ENCODE measurements around the gene ARMC7. TPM values are rescaled to one million over a fixed set of nuclear protein-coding genes. Genes with fewer than 3 reads are reported as not detected.
"Not testable (repeated sequence)": the region's sequence is repeated elsewhere in the genome, so short reads cannot be mapped to it uniquely, and the experiment has no call there.

ARMC7 gene
- total RNA-seq, 1 donor from 2014 or later: 12.8 TPM

GRCh38 chr17:75133001-75133400 lies 23.2 kb downstream of the ARMC7 start:
- Mint-ChIP-seq H3K4me3 (ENCODE audit: unreplicated experiment) (no peak overlapping the region), H3K27me3 (ENCODE audit: unreplicated experiment) (no peaks in the 10 kb centered on the region), H3K4me1 (ENCODE audit: unreplicated experiment) (peaks cover 11% of the 10 kb centered on the region), H3K36me3 (ENCODE audit: unreplicated experiment) (peaks cover 10% of the 10 kb centered on the region), H3K27ac (ENCODE audit: unreplicated experiment) (no peak overlapping the region), H3K9me3 (ENCODE audit: unreplicated experiment) (no peaks in the 10 kb centered on the region)
- TF ChIP-seq, protein P1, sequence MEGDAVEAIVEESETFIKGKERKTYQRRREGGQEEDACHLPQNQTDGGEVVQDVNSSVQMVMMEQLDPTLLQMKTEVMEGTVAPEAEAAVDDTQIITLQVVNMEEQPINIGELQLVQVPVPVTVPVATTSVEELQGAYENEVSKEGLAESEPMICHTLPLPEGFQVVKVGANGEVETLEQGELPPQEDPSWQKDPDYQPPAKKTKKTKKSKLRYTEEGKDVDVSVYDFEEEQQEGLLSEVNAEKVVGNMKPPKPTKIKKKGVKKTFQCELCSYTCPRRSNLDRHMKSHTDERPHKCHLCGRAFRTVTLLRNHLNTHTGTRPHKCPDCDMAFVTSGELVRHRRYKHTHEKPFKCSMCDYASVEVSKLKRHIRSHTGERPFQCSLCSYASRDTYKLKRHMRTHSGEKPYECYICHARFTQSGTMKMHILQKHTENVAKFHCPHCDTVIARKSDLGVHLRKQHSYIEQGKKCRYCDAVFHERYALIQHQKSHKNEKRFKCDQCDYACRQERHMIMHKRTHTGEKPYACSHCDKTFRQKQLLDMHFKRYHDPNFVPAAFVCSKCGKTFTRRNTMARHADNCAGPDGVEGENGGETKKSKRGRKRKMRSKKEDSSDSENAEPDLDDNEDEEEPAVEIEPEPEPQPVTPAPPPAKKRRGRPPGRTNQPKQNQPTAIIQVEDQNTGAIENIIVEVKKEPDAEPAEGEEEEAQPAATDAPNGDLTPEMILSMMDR (IDR thresholded peaks at IDR 0.05): no peak
- no peak for DNase-seq (ENCODE audit: extremely low spot score, unreplicated experiment)

- not testable (repeated sequence) for H3K27me3 Mint-ChIP-seq (ENCODE audit: unreplicated experiment); H3K4me3 Mint-ChIP-seq (ENCODE audit: unreplicated experiment); H3K9me3 Mint-ChIP-seq (ENCODE audit: unreplicated experiment); DNase-seq (ENCODE audit: extremely low spot score, unreplicated experiment); H3K36me3 Mint-ChIP-seq (ENCODE audit: unreplicated experiment)
- Mint-ChIP-seq H3K4me1 (ENCODE audit: unreplicated experiment) (peaks cover 11% of the 10 kb centered on the region), H3K27ac (ENCODE audit: unreplicated experiment) (peak overlapping the region; percentile 23)
Observed at GRCh38 chr17:75133607-75134347, 24.0 kb downstream of the ARMC7 start.

GRCh38 chr17:75135452-75135851 lies 25.7 kb downstream of the ARMC7 start:
- no peak overlapping the region for H3K4me3 Mint-ChIP-seq (ENCODE audit: unreplicated experiment)
- H3K9me3 Mint-ChIP-seq (ENCODE audit: unreplicated experiment): no peaks in the 10 kb centered on the region
- no peak for DNase-seq (ENCODE audit: extremely low spot score, unreplicated experiment)
- TF ChIP-seq, protein P1 (IDR thresholded peaks at IDR 0.05): no peak
- peak overlapping the region; percentile 56 for H3K27ac Mint-ChIP-seq (ENCODE audit: unreplicated experiment)
- H3K36me3 Mint-ChIP-seq (ENCODE audit: unreplicated experiment): peaks cover 12% of the 10 kb centered on the region
- H3K27me3 Mint-ChIP-seq (ENCODE audit: unreplicated experiment): no peaks in the 10 kb centered on the region
- peaks cover 8% of the 10 kb centered on the region for H3K4me1 Mint-ChIP-seq (ENCODE audit: unreplicated experiment)

GRCh38 chr17:75135946-75136345 lies 26.2 kb downstream of the ARMC7 start:
- TF ChIP-seq, protein P1 (IDR thresholded peaks at IDR 0.05): no peak
- H3K4me3 Mint-ChIP-seq (ENCODE audit: unreplicated experiment): no peak overlapping the region
- no peaks in the 10 kb centered on the region for H3K9me3 Mint-ChIP-seq (ENCODE audit: unreplicated experiment)
- H3K36me3 Mint-ChIP-seq (ENCODE audit: unreplicated experiment): peaks cover 11% of the 10 kb centered on the region
- peaks cover 6% of the 10 kb centered on the region for H3K4me1 Mint-ChIP-seq (ENCODE audit: unreplicated experiment)
- no peaks in the 10 kb centered on the region for H3K27me3 Mint-ChIP-seq (ENCODE audit: unreplicated experiment)
- H3K27ac Mint-ChIP-seq (ENCODE audit: unreplicated experiment): peak overlapping the region; percentile 56
- no peak for DNase-seq (ENCODE audit: extremely low spot score, unreplicated experiment)

DNA sequence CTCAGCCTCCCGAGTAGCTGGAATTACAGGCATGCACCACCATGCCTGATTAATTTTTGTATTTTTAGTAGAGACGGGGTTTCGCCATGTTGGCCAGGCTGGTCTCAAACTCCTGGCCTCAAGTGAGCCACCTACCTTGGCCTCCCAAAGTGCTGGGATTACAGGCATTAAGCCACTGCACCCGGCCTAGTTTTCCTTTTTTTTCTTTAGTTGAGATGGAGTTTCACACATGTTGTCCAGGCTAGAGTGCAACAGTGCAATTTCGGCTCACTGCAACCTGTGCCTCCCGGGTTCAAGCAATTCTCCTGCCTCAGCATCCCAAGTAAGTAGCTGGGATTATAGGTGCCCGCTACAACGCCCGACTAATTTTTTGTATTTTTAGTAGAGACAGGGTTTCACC lies 28.0 kb downstream of the ARMC7 start:
- H3K27ac Mint-ChIP-seq (ENCODE audit: unreplicated experiment); H3K9me3 Mint-ChIP-seq (ENCODE audit: unreplicated experiment); DNase-seq (ENCODE audit: extremely low spot score, unreplicated experiment); H3K4me3 Mint-ChIP-seq (ENCODE audit: unreplicated experiment); H3K4me1 Mint-ChIP-seq (ENCODE audit: unreplicated experiment); H3K27me3 Mint-ChIP-seq (ENCODE audit: unreplicated experiment): not testable (repeated sequence)
- peaks cover 18% of the 10 kb centered on the region for H3K36me3 Mint-ChIP-seq (ENCODE audit: unreplicated experiment)

- Mint-ChIP-seq H3K27ac (ENCODE audit: unreplicated experiment) (no peak overlapping the region), H3K36me3 (ENCODE audit: unreplicated experiment) (peaks cover 18% of the 10 kb centered on the region), H3K27me3 (ENCODE audit: unreplicated experiment) (no peaks in the 10 kb centered on the region), H3K4me1 (ENCODE audit: unreplicated experiment) (no peaks in the 10 kb centered on the region), H3K4me3 (ENCODE audit: unreplicated experiment) (no peak overlapping the region), H3K9me3 (ENCODE audit: unreplicated experiment) (no peaks in the 10 kb centered on the region)
- TF ChIP-seq, protein P1 (IDR thresholded peaks at IDR 0.05): no peak
- DNase-seq (ENCODE audit: extremely low spot score, unreplicated experiment): no peak
Observed at GRCh38 chr17:75138519-75138918, 28.8 kb downstream of the ARMC7 start.
